Epithelial cell of esophagus (primary cell): ENCODE measurements around the gene KATNIP.

Experiments used
- DNase-seq: peaks from one replicate; pipeline ENCODE4 v3.0.0; 2010; ENCODE audit warnings: low read depth
- H3K4me3 ChIP-seq: 2 replicates; pipeline ENCODE4 v1.5.1; 2011; ENCODE audit warnings: mild to moderate bottlenecking, low read length, control low read depth
- CTCF ChIP-seq: IDR thresholded peaks from 2 replicates; pipeline ENCODE4 v1.5.1; 2011; ENCODE audit warnings: low read depth, mild to moderate bottlenecking, low read length, control low read depth, inconsistent platforms; ENCODE audit not compliant: insufficient read depth; ENCODE audit errors: missing control alignments

KATNIP gene

GRCh38 chr16:27572711-27573110 is 22.8 kb downstream of the KATNIP start:
- no peak overlapping the region for H3K4me3 ChIP-seq
- TF ChIP-seq CTCF, result no peak
- DNase-seq, result no peak

GRCh38 chr16:27576729-27577128 is 26.8 kb downstream of the KATNIP start:
- no peak overlapping the region for H3K4me3 ChIP-seq
- no peak for TF ChIP-seq CTCF
- DNase-seq, result no peak

GRCh38 chr16:27579087-27579980 is 29.4 kb downstream of the KATNIP start:
- peak; percentile 93 for DNase-seq
- H3K4me3 ChIP-seq, result no peak overlapping the region
- TF ChIP-seq CTCF, result no peak

- H3K4me3 ChIP-seq, result no peak overlapping the region
- no peak for DNase-seq
- TF ChIP-seq CTCF, result no peak
These were observed 32.9 kb downstream of the KATNIP start for GRCh38 chr16:27582883-27583282.

GRCh38 chr16:27583634-27584033 is 33.7 kb downstream of the KATNIP start:
- H3K4me3 ChIP-seq, result no peak overlapping the region
- no peak for TF ChIP-seq CTCF
- no peak for DNase-seq

- H3K4me3 ChIP-seq, result no peak overlapping the region
- no peak for DNase-seq
- TF ChIP-seq CTCF, result no peak
These were observed 35.3 kb downstream of the KATNIP start for GRCh38 chr16:27585200-27585599.

GRCh38 chr16:27586711-27587110 is 36.8 kb downstream of the KATNIP start:
- DNase-seq, result no peak
- no peak for TF ChIP-seq CTCF
- no peak overlapping the region for H3K4me3 ChIP-seq
